Calu3 (cell line): ENCODE measurements around the gene ALDH1L1. TPM values are rescaled to one million over a fixed set of nuclear protein-coding genes. Genes with fewer than 3 reads are reported as not detected.

Experiments
- BruUV-seq: library from RNA; stranded (reverse); fragments of 400-500 nt; replicated peaks from 2 replicates; lab custom pipeline; 2021; lab: Mats Ljungman, UMichigan
- CTCF ChIA-PET: fragments of 300-600 bp; sonication (Branson Sonifier 250); formaldehyde crosslinking; loops from one replicate; lab custom pipeline; 2022; ENCODE audit warnings: antibody characterized with exemption; lab: Charles Lee
- DNase-seq: peaks from one replicate; pipeline ENCODE4 v3.0.0; 2022
- H3K27ac Mint-ChIP-seq: one replicate; pipeline ENCODE4 v1.8.0; 2022; ENCODE audit warnings: mixed read lengths; ENCODE audit not compliant: unreplicated experiment
- H3K27me3 Mint-ChIP-seq: one replicate; pipeline ENCODE4 v1.8.0; 2022; ENCODE audit warnings: mixed read lengths; ENCODE audit not compliant: unreplicated experiment
- H3K36me3 Mint-ChIP-seq: one replicate; pipeline ENCODE4 v1.8.0; 2022; ENCODE audit warnings: mild to moderate bottlenecking, moderate library complexity, mixed read lengths; ENCODE audit not compliant: insufficient read depth, unreplicated experiment
- H3K4me1 Mint-ChIP-seq: one replicate; pipeline ENCODE4 v1.8.0; 2022; ENCODE audit warnings: mild to moderate bottlenecking, low read depth, mixed read lengths; ENCODE audit not compliant: unreplicated experiment
- H3K4me3 Mint-ChIP-seq: one replicate; pipeline ENCODE4 v1.8.0; 2022; ENCODE audit warnings: mild to moderate bottlenecking, low read depth, moderate library complexity, mixed read lengths; ENCODE audit not compliant: unreplicated experiment
- H3K9me3 Mint-ChIP-seq: one replicate; pipeline ENCODE4 v1.8.0; 2022; ENCODE audit warnings: low read depth, mixed read lengths; ENCODE audit not compliant: unreplicated experiment
- CTCF ChIP-seq: fragments of 200-600 bp; IDR thresholded peaks from one replicate; pipeline ENCODE4 v1.8.0; 2022; ENCODE audit warnings: antibody characterized with exemption; ENCODE audit not compliant: unreplicated experiment
- intact Hi-C: fragments of 100-400 bp; cut with micrococcal nuclease; formaldehyde crosslinking; loops from one replicate; pipeline ENCODE4 v1.10.0; 2022; ENCODE audit not compliant: unreplicated experiment
- total RNA-seq: library from RNA; stranded (reverse); gene quantifications from 2 replicates; pipeline ENCODE4 v1.2.3, GENCODE V29; 2022

The ALDH1L1 gene
- total RNA-seq, 1 experiment from 2014 or later = 4.4 TPM

GRCh38 chr3:126205717-126206655, 25.6 kb upstream of the ALDH1L1 start:
- Mint-ChIP-seq H3K27me3 (no peaks in the 10 kb centered on the region), H3K4me1 (peaks cover 36% of the 10 kb centered on the region), H3K27ac (no peak overlapping the region), H3K4me3 (no peak overlapping the region), H3K9me3 (peaks cover 12% of the 10 kb centered on the region), H3K36me3 (peaks cover 10% of the 10 kb centered on the region)
- BruUV-seq = no TSS peak
- intact Hi-C loops = no loop called here
- CTCF ChIA-PET = interaction anchor here (0.7 to 1.3 kb wide), 3 partner anchors 8 to 186 kb away, joined by 3 to 5 read pairs (median 3); no protein-coding TSS in a partner anchor
- no peak for TF ChIP-seq CTCF
- DNase-seq = no peak

GRCh38 chr3:126202680-126203079, 22.3 kb upstream of the ALDH1L1 start:
- peaks cover 18% of the 10 kb centered on the region for H3K4me1 Mint-ChIP-seq
- CTCF ChIA-PET = interaction anchor here (2.6 kb wide), 1 partner anchor 10 kb away, joined by 7 read pairs; no protein-coding TSS in a partner anchor
- no peak for DNase-seq
- TF ChIP-seq CTCF = no peak
- intact Hi-C loops = no loop called here
- no peaks in the 10 kb centered on the region for H3K36me3 Mint-ChIP-seq
- peaks cover 8% of the 10 kb centered on the region for H3K9me3 Mint-ChIP-seq
- BruUV-seq = no TSS peak
- H3K4me3 Mint-ChIP-seq = no peak overlapping the region
- no peak overlapping the region for H3K27ac Mint-ChIP-seq
- no peaks in the 10 kb centered on the region for H3K27me3 Mint-ChIP-seq

GRCh38 chr3:126202276-126202675, 21.9 kb upstream of the ALDH1L1 start:
- intact Hi-C loops = no loop called here
- CTCF ChIA-PET = interaction anchor here (2.6 kb wide), 1 partner anchor 11 kb away, joined by 7 read pairs; no protein-coding TSS in a partner anchor
- no peak for DNase-seq
- no peak for TF ChIP-seq CTCF
- no peak overlapping the region for H3K27ac Mint-ChIP-seq
- no peaks in the 10 kb centered on the region for H3K36me3 Mint-ChIP-seq
- H3K27me3 Mint-ChIP-seq = no peaks in the 10 kb centered on the region
- H3K4me3 Mint-ChIP-seq = no peak overlapping the region
- peaks cover 12% of the 10 kb centered on the region for H3K9me3 Mint-ChIP-seq
- H3K4me1 Mint-ChIP-seq = peaks cover 15% of the 10 kb centered on the region
- BruUV-seq = no TSS peak

- Mint-ChIP-seq H3K27me3 (no peaks in the 10 kb centered on the region), H3K27ac (no peak overlapping the region), H3K4me1 (peaks cover 15% of the 10 kb centered on the region), H3K4me3 (no peak overlapping the region), H3K9me3 (peaks cover 16% of the 10 kb centered on the region), H3K36me3 (no peaks in the 10 kb centered on the region)
- CTCF ChIA-PET = interaction anchor here (0.6 to 2.6 kb wide), 2 partner anchors 12 to 228 kb away, joined by 5 to 7 read pairs; no protein-coding TSS in a partner anchor
- TF ChIP-seq CTCF = no peak
- BruUV-seq = no TSS peak
- DNase-seq = no peak
- intact Hi-C loops = no loop called here
Measured at GRCh38 chr3:126201168-126201567, 20.8 kb upstream of the ALDH1L1 start.
